Fibroblast of peridontal ligament (primary cell): ENCODE measurements around the gene MYO7B.
A peak's percentile ranks its signal among the peaks of the same experiment; 100 is the strongest.

Experiments used
- DNase-seq: peaks from one replicate; pipeline ENCODE4 v3.0.0-alpha.2; 2010; ENCODE audit errors: extremely low read depth

Gene MYO7B

GRCh38 chr2:127637725-127638252, 102.3 kb downstream of the MYO7B start:
- peak; percentile 78 for DNase-seq

GRCh38 chr2:127638361-127639110, 103.1 kb downstream of the MYO7B start:
- no peak for DNase-seq

DNA sequence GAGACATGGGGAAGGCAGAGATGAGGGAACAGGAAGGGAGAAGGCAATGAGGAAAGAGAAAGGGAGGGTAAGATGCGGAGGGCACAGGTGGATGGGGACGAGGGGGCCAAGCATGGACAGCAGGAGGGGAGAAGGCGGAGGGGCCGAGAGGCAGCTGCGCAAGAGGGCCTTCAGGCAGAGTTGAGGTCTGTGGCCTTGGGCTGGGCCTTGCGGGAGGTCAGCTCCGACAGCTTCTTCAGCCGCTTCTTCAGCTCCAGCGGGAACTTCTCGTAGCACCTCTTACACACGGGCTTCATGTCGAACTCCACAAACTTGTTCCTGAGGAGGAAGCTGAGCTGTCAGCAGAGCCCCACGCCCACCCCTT, 103.6 kb downstream of the MYO7B start:
- no peak for DNase-seq

DNA sequence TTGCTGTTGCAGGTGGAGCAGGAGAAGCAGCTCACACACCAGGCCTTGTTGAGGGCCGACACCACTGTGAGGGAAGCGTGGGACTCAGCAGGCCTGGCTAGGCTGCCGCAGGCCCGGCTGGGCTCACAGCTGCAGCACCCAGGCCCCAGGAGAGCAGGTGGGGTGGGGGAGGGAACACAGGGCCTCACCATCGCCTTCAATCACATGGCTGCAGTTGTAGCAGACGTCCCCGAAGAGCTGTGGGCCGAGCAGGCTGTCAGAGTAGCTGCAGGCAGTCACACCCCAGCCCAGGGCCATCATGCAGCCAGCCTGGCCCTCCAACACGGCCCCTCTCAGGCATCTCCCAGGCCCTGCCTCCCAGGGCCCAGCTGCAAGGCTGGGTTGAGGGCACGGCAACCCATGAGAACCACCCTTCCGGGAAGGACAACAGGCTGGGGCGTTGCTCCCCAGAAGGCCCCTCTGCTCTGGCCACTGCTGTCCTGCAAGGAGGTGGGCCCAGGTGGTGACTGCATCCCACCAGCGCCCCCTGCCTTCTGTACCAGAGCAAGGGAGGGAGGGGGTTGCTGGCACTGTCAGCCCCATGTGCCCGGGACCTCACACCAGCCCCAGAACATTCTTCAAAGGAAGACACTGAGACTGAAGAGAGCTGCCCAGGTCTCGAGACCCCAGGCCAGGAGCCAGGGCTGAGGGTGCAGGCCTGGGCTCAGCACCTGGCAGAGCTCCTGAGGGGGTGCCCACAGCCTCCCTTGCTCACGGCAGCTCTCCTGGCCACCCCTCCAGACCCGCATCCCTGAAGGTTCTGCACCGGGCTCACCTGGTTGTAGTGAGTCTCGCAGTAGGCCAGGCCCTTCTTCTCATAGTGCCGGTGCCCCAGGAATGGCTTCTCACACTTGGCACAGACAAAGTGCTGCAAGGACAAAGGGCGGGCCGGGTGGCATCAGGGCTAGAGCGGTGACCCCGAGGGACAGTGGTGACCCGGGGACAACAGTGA, 104.9 kb downstream of the MYO7B start:
- DNase-seq: no peak

- DNase-seq: no peak
These were observed 105.7 kb downstream of the MYO7B start for GRCh38 chr2:127641133-127641532.

- no peak for DNase-seq
These were observed 106.5 kb downstream of the MYO7B start for GRCh38 chr2:127641846-127642507.

DNA sequence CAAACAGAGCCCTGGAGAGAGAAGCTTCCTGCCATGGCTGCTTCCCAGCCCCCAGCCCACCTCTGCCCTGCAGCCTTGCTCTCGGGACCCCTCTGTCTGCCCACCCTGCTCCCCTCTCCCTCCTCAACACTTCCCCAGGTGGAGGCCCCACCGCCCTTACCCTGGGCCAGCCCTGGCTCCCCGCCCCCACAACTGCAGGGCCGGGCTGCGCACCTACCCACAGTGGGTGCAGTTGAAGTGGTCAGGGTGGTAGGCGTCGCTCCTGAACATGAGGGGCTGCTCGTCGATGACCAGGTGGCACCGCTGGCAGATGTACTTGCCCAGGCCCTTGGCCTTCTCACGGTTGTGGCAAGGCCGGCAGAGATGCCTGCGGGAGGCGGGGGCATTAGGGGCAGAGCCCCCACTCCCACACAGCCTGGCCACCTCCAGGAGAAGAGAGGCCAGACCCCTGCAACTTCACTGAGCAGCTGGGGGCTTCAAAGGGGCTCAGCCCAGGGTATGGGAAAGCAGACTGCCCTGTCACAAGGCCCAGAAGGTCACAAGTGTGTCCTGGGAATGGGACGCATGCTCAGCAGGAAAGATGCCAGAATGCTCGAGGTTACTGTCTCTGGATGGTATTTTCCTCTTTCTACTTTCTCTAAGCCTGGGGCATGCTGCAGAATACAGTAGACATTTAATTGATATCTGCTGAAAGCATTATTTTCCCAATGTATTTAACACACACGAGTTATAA, 107.4 kb downstream of the MYO7B start:
- DNase-seq: no peak

DNA sequence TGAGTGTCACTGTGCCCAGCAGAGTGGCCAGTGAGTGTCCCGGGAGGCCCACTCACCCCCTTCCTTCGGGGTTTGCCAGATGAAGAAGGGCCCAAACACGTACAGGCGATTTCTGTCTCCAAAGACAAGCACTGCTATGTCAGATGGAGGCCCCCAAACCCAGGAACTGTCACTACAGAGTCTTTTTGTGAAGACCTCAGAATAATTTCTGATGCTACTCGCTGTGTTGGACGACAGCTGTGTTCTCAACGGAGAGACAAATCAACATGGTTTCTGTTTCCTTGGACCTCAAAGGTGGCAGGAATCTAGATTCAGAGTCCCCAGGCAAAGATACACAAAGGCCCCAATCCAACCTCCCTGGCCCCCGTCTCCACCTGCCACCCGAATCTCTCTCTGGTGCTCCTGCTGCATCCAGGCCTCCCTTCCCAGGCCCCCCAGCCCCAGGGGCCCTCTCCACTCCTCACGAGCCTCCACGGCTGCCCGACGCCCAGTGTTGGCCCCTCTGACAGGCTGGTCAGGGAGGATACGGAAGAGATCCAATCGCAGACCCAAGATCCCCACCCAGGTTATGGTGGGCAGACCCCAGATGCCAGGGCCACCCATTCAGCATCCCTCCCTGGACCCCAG, 108.1 kb downstream of the MYO7B start:
- no peak for DNase-seq

DNA sequence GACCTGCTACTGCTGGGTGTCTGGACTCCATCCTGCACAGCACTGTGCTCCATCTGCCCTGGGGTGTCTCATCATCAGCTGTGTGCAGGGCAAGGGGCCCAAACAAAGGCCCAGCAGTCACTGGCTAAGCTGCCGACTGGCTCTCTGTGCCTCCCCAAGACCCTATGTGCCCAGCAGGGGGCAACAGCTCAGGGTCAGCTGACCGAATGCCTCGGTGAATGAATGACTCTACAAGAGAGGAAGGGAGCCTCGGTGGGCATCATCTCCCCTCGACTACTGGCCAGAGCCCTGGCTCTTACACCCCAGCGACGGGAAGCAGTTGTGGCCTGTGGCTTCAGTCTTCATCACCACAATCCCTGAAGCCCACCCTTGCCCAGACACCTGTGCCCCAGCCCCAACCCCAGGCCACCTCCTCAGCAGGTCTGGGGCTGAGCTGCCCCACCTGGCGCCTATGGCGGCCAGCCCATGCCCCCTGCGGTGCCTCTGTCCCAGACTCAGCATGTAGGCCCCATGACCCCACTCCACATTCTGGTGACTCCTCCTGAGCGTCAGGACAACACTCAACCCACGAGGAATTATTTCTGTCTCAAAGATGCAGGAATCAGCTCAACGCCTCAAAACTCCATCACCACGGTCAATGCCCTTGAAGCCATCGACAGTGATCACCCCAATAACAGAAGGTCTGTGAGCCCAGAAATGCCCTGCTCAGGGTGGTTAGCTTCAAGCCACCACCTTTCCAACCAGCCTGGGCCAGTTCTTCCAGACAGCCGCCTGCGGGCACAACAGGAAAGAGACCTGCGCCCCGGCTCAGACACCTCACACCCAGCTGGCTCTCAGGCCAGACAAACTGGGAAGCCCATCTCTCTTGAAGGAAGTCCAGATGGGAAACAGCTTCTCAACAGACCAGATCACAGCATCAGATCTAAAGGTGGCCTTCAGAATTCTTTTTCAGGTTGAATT, 108.9 kb downstream of the MYO7B start:
- DNase-seq: no peak

GRCh38 chr2:127645026-127645394, 109.5 kb downstream of the MYO7B start:
- DNase-seq: no peak

DNA sequence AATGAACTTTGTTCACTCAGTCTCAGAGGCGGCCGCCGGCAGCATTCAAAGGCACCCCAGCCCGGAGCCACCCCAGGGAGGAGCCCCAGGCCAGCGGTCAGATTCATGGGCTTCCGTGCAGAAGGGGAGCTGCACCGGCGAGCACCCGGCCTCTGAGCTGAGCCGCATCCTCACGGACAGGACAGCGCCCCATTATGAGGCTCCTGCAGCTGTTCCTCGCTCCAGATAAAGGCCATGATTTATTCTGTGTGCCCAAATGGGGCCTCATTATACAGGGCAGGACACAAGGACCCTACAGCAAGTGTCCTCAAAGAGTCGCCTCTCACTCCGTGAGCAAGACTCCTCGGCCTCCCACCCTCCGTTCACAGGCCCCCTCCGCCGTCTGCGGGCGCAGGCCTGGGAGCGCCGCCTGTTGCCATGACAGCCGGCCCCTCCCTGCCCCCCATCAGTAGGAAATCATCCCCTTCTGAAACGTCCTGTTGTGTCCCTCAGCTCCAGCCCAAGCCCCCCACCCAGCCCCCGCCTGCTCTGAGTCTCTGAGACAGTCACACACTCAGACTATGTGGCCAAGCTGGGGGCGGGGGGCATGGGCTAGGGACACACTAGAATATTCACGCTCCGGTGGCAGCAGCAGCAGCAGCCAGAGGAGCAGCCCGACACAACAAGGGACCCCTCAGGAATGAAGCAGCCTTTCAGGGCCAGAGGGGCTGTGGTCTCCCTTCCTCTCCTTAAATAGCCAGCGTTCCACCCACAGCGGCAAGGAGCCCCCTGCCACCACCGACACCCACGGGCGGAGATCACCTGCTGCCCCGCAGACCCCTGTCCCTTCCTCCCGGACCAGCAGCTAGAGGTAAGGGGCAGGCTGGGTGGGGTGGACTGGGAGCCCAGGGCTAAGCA, 110.2 kb downstream of the MYO7B start, which contains the start of gene GPR17:
GPR17 (plus strand) TSS at position 759 of the 897 bp plus-strand sequence. CDS start 4,583 bp downstream, outside the sequence.
- no peak for DNase-seq

- no peak for DNase-seq
These were observed 111.2 kb downstream of the MYO7B start for GRCh38 chr2:127646487-127647241.

GRCh38 chr2:127647242-127648190, 112.0 kb downstream of the MYO7B start:
- peak; percentile 9 for DNase-seq

DNA sequence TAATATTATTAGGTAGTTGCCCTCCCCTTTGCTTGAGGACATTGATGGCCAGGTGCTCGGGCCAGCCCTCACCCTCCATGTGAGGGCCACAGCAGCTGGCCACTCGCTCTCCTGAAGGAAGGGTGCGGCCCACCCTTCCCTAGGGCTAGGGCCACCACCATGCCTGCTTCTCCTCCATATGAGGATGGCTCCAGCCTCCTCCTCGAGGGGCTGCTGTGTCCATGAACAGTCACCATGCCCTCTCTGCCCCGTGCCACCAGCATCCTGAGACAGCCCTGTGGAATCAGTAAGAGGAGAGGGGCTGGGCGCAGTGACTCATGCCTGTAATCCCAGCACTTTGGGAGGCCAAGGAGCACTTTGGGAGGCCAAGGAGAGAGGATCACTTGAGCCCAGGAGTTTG, 112.8 kb downstream of the MYO7B start:
- DNase-seq: no peak

DNA sequence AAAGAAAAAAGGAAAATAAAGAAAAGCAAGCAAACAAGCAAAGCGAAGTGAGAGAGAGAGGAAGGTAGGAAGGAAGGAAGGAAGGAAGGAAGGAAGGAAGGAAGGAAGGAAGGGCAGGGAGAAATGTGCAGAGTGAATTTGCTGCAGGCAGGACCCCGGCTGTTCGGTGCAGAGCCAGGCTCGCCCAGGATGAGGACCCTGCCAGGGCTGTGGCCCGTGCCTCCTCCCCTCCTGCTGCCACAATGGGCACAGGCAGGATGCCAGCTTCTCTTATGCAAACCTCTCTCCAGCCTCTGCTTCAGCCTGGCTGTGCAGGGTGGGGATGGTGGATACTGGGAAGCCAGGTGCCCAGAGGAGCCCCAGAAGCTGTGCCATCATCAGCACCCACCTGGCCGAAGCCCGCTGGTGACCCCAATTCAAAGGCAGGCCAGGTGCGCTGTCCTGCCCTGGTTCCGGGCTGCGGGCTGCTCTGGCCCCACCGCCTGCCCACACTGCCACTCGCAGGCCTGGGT, 113.7 kb downstream of the MYO7B start:
- no peak for DNase-seq

DNA sequence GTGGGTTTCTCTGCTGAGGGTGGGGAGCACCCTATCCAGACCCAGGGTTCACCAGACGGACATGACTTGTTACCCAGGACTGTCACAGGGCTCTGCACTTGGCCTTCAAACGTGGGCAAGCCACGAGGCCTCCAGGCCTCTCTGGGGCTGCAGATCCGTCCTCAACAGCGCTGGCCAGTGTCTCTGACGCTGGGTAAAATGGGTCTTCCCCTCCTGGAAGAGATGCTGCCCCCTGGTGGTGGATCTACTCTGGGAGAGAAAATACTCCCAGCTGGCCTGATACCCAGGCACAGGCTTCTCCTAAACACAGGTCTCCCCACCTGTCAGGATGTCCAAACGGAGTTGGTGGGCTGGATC, 114.2 kb downstream of the MYO7B start:
- DNase-seq: peak; percentile 83
